Measurements from ENCODE around the gene MUC2.

MUC2 gene

DNA sequence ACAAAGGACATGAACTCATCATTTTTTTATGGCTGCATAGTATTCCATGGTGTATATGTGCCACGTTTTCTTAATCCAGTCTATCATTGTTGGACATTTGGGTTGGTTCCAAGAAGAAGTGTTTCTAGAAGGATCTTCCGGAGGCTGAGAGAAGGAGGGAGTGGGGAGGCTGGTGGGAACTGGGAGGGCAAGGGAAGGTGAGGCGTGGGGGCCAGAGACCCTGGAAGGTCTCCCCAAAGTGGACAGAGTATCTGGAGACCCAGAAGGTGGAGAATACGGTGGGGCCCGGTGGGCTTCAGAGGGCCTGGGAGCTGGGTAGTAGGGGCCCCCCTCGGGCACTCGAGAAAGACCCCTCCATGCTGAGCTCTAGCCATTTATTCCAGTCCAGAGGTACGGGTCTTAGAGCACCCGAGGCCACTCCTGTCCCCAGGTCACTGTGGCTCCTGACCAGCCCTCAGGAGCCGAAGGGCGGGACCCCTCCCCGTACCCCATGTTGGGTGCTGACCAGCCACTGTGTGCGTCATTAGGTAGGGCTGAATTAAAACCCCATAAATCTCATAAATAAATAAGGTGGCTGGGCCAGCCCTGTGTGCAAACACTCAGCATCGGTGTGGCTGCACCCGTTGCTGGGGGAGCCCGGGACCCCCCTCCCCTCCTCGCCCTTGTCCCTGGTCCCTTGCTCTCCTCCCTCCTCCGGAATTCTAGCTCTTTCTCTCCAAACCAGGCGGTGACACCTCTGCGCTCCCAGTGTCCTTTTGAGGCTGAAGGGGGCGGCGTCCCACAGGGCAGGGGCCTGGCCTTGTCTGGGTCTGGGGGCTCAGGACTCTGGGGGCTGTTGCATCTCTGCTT lies 44.3 kb downstream of the MUC2 start:
- no peak for DNase-seq (ENCODE audit: extremely low read depth in 1 of 2, low read depth in 1 of 2)

DNA sequence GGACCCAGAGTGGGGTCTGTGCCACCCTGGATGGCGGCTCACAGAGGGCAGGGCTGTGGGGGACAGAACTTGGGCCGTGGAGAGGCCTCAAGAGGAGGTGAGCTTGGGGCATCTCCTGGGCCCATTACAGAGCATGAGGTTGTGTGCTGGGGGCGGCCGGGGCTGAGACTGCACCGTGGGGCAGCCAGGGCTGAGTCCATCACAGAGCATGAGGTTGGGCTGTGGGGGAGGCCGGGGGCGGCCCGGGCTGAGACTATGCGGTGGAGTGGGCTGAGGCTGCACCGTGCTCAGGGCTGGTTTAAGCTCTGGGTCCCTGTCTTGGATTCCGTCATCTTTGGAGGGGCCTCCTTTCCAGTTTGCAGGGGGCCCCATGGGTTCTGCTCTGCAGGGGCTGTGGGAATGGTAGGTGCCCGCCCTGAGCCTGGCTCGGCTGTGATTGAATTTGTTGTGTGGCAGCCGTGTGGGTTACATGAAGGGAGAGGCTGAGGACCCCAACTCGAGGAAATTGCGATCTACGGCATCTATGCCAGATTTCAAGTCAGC lies 45.0 kb downstream of the MUC2 start:
- DNase-seq (ENCODE audit: extremely low read depth in 1 of 2, low read depth in 1 of 2): no peak

DNA sequence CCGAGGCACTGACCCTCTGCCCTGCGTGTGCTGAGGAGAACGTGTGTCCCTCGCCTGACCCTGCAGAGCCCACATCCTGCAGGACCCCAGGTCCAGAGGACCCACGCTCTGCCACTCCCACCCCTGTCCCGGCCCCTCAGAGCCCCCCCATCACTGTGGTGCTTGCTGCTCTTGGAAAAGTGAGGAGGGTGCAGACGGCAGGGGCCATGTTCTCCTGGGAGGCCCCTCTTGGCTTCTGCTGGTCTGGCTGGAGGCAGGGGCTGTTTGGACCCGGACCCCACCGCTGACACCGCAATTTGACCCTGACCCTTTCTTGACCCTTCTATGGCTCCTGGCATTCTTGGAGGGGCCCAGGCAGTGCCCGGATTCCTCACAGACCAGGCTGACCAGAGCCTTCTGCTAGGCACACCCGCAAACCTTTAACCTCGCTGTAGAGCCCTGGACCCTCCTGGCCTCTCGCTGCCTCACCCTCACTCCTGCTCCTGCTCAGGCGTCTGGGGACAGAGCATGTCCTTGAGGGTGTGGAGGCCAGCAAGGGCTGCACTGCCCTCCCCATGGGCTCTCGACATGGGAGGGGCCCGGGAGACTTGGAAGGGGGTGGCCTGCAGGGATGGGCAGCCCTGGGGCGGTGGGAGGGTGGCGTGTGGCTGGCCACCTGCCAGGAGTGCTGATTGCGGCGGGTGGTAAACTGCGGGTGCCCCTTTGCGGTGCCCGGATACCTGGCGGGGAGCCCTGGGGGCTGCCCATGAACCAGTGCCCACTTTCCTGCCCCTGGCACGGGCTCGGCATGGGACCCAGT lies 46.1 kb downstream of the MUC2 start:
- no peak for DNase-seq (ENCODE audit: extremely low read depth in 1 of 2, low read depth in 1 of 2)

DNA sequence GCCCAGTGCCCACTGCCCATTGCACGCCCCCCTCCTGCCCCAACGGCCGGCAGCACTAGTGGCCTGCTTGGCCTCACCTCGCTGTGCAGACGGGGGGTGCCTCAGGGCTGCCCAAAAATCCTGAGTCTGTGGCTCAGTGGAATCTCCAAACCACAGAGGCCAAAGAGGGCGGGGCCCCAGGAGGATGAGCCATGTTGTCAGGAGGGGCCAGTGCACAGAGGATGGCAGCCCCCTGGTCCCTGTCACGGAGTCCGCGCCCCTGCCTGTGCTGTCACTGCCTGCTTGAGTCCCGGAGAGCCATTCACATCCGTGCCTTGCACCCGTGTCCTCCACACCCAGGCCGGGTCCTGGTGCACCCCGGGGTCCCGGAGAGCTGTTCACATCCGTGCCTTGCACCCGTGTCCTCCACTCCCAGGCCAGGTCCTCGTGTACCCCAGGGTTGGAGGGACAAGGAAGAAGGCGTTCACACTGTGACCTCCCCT lies 46.7 kb downstream of the MUC2 start:
- DNase-seq (ENCODE audit: extremely low read depth in 1 of 2, low read depth in 1 of 2): no peak

DNA sequence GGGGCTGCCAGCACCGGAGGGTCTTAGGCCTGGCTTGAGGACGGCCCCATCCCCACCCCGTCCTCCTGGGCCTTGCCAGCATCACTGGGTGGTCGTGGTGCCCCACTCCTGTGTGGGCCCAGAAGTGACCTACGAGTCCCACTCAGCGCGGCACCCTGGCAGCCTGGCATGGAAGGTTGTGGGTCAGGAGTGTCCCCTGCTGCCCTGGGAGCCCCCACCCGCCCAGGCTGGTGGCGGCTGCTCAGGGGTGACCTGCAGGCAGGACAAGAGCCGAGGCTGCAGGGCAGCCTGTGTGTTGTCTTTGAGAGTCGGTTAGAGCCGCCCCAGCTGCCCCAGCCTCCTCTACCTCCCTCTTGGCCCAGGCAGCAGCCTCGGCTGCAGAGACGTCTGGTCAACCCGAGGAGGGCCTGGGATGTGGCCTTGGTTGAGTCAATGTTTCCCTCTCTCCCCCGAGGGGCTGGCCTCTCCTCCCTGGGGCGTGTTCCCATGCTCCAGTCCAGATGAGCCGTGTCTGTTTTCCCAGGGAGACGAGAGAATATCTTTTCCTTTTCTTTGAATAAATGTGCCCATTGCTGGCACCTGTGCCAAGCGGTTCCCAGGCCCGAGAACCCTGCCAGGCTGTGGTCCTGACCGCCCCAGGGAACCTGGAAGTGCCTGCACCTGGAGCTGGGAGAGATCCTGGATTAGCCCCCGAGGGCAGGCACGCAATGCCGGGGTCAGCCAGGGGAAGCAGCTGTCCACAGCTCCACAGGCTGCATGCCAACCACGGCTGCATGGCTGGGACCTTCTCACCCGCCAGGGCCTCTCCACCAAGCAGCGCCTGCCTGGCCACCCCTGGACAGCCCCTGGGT lies 47.4 kb downstream of the MUC2 start:
- no peak for DNase-seq (ENCODE audit: extremely low read depth in 1 of 2, low read depth in 1 of 2)

DNA sequence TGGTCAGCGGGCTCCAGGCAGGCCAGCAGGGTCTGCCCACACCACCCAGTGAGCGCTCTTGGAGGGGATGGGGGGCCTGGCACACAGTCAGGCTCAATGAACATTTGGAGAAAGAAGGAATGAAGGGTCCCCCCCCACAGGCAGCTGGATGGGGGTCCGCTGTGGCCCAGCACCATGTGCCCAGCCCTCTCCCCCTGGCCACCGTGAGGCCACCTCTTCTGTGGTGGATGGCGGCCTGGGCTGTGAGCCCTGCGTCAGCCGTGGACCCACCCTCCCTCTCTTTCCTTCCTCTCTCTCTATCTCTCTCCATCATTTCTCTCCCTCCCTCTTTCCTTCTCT lies 48.0 kb downstream of the MUC2 start:
- DNase-seq (ENCODE audit: extremely low read depth in 1 of 2, low read depth in 1 of 2): no peak

DNA sequence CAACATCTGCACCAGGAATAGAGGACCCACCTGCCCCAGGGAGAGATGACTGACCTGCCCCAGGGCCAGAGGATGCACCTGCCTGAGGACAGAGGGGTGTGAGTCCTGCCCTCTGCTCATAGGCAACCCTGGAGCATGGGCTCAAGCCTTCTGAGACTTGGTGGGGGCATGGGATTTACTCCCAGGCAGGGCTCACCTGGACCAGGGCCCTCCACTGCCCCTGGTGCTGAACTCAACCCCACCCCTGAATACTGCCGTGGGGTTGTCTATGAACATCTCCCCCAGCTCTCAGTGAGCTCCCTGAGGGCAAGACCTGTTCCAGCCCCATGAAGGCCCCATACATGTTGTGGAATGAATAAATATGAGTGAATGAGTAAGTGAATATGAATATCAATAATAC lies 49.3 kb downstream of the MUC2 start:
- no peak for DNase-seq (ENCODE audit: extremely low read depth in 1 of 2, low read depth in 1 of 2)
